ENCODE measurements around the gene ACSM5.

DNA sequence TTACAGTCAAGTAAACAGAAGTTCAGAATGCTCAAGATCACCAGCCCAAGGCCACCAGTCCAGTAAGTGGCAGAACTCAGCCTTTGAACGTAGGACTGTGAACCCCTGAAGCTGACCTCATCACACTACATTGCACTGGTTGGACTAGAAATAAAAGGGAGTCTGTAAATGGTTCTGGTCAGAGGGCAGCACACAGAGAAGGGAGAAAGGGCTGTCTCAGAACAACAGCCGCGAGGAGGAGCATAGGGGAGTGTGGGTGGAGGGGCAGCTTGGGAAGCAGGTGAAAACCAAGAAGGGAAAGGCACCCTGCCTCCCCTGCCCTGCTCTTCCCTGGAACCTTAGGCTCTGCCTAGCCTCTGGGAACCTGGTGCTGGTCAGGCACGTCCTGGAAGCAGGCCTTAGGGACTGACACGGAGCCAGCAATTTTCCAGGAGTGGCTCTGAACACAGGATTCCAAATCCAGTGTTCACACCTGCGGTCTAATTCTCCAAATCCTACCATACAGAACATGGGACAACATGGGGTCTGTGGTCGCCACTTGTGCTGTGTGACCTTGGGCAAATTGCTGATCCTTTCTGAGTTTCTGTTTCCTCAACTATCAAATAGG, 11.8 kb upstream of the ACSM5 start:
- TF ChIP-seq CTCF (IDR thresholded peaks at IDR 0.05; ENCODE audit: insufficient read depth, low read length) (no peak), POLR2AphosphoS5 (IDR thresholded peaks at IDR 0.05; ENCODE audit: low read depth) (no peak), GABPA (IDR thresholded peaks at IDR 0.05; ENCODE audit: low read depth) (no peak), SPI1 (IDR thresholded peaks at IDR 0.05; ENCODE audit: borderline replicate concordance, low read depth) (no peak)
